ENCODE measurements around the gene GUCY1A2. TPM values are rescaled to one million over a fixed set of nuclear protein-coding genes. Genes with fewer than 3 reads are reported as not detected.
"Not testable (repeated sequence)": the region's sequence is repeated elsewhere in the genome, so short reads cannot be mapped to it uniquely, and the experiment has no call there.

The GUCY1A2 gene, protein sequence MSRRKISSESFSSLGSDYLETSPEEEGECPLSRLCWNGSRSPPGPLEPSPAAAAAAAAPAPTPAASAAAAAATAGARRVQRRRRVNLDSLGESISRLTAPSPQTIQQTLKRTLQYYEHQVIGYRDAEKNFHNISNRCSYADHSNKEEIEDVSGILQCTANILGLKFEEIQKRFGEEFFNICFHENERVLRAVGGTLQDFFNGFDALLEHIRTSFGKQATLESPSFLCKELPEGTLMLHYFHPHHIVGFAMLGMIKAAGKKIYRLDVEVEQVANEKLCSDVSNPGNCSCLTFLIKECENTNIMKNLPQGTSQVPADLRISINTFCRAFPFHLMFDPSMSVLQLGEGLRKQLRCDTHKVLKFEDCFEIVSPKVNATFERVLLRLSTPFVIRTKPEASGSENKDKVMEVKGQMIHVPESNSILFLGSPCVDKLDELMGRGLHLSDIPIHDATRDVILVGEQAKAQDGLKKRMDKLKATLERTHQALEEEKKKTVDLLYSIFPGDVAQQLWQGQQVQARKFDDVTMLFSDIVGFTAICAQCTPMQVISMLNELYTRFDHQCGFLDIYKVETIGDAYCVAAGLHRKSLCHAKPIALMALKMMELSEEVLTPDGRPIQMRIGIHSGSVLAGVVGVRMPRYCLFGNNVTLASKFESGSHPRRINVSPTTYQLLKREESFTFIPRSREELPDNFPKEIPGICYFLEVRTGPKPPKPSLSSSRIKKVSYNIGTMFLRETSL
- under 0.01 and 0.29 TPM in 2 replicates for total RNA-seq

DNA sequence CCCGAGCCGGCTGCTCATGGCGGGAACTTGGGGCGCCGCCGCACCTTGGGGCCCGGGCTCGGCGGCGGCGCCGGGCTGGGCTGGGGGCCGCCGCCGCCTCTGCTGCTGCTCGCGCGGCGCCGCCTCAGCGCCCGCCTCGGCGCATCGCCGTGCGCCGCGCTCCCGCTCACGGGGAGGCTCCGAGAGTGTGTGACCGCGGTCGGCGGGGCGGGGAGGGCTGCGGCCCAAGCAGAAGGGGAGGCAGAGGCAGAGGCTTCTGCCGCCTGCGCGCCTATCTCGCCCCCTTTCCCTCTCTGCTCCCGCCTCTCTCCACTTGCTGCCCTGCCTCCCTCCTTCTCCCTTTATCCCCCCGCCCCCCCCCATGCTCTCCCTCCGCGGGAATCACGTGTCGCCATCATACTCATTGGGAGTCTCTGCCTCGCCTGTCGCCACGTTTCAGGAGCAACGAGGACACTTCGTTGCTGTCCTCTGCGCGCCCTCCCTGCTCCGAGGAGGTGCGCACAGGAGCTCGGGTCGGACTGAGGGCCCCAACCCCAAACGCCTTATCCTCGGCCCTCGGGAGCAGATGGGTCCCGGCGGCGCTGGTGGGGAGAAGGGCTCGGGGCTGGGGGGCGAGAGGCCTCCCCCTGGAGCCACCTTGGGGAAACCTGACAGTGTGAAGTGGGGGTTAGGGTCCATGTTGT is at the start of gene GUCY1A2:
Gene GUCY1A2 (minus strand): TSS at position 258 of the 683 bp plus-strand sequence. CDS start 421 bp downstream, outside the sequence.
- H2AFZ ChIP-seq (ENCODE audit: low read length): no peak within 1 kb of the TSS
- peak within 1 kb of the TSS; percentile 51 for H3K4me2 ChIP-seq (ENCODE audit: insufficient read depth, low read length)
- TF ChIP-seq, protein P1, sequence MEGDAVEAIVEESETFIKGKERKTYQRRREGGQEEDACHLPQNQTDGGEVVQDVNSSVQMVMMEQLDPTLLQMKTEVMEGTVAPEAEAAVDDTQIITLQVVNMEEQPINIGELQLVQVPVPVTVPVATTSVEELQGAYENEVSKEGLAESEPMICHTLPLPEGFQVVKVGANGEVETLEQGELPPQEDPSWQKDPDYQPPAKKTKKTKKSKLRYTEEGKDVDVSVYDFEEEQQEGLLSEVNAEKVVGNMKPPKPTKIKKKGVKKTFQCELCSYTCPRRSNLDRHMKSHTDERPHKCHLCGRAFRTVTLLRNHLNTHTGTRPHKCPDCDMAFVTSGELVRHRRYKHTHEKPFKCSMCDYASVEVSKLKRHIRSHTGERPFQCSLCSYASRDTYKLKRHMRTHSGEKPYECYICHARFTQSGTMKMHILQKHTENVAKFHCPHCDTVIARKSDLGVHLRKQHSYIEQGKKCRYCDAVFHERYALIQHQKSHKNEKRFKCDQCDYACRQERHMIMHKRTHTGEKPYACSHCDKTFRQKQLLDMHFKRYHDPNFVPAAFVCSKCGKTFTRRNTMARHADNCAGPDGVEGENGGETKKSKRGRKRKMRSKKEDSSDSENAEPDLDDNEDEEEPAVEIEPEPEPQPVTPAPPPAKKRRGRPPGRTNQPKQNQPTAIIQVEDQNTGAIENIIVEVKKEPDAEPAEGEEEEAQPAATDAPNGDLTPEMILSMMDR (IDR thresholded peaks at IDR 0.05; ENCODE audit: extremely low read depth, low read depth, low read length): no peak
- peaks cover 42% of the 10 kb centered on the region for H3K27me3 ChIP-seq (ENCODE audit: insufficient read depth, low read length)
- no peaks in the 10 kb centered on the region for H3K79me2 ChIP-seq (ENCODE audit: insufficient read depth, low read length)
- no peaks in the 10 kb centered on the region for H3K4me1 ChIP-seq (ENCODE audit: insufficient read depth, low read length)
- H3K4me3 ChIP-seq (ENCODE audit: insufficient read depth, low read length): peak within 1 kb of the TSS; percentile 51
- H3K27ac ChIP-seq (ENCODE audit: low read depth, low read length): no peak within 1 kb of the TSS
- no peaks in the 10 kb centered on the region for H3K36me3 ChIP-seq (ENCODE audit: insufficient read depth, low read length)
- H4K20me1 ChIP-seq (ENCODE audit: insufficient read depth, low read length): no peaks in the 10 kb centered on the region
- no peaks in the 10 kb centered on the region for H3K9me3 ChIP-seq (ENCODE audit: low read depth, low read length)
- DNase-seq (ENCODE audit: insufficient read length, low spot score, missing footprints): peak; percentile 68

DNA sequence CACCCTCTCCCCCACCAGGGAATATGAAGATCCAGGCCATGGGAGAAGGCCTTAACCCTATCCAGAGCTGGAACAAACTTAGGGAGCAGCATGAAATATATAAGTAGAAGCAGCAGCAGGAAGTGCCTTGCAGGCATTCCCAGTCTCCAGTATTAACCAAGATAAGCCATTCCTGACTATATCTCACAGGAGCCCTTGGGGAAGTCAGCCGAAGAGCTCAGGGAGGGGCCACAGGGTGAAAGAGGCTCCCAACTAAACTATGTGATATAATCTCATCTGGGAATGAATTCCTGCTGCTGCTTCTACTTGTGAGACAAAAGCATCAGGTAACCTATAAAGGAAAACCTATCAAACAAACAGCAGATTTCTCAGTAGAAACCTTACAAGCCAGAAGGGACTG is 36.1 kb upstream of the GUCY1A2 start:
- no peaks in the 10 kb centered on the region for H3K4me1 ChIP-seq (ENCODE audit: insufficient read depth, low read length)
- no peak overlapping the region for H3K27ac ChIP-seq (ENCODE audit: low read depth, low read length)
- no peak overlapping the region for H2AFZ ChIP-seq (ENCODE audit: low read length)
- H3K27me3 ChIP-seq (ENCODE audit: insufficient read depth, low read length): no peaks in the 10 kb centered on the region
- TF ChIP-seq, protein P1 (IDR thresholded peaks at IDR 0.05; ENCODE audit: extremely low read depth, low read depth, low read length): no peak
- no peaks in the 10 kb centered on the region for H4K20me1 ChIP-seq (ENCODE audit: insufficient read depth, low read length)
- no peaks in the 10 kb centered on the region for H3K9me3 ChIP-seq (ENCODE audit: low read depth, low read length)
- no peak overlapping the region for H3K4me3 ChIP-seq (ENCODE audit: insufficient read depth, low read length)
- no peak for DNase-seq (ENCODE audit: insufficient read length, low spot score, missing footprints)
- H3K79me2 ChIP-seq (ENCODE audit: insufficient read depth, low read length): no peaks in the 10 kb centered on the region
- H3K36me3 ChIP-seq (ENCODE audit: insufficient read depth, low read length): no peaks in the 10 kb centered on the region
- no peak overlapping the region for H3K4me2 ChIP-seq (ENCODE audit: insufficient read depth, low read length)

DNA sequence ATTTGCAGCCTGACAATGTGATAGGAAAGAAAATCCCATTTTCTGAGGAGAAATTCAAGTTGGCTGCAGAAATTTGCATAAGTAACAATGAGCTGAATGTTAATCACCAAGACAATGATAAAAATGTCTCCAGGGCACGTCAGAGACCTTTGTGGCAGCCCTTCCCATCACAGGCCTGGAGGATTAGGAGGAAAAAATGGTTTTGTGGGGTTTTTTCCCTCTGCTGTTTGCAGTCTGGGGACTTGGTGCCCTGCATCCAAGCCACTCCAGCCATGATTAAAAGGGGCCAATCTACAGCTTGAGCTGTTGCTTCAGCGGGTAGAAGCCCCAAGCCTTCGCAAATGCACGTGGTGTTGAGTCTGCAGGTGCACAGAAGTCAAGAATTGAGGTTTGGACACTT is 33.1 kb upstream of the GUCY1A2 start:
- H4K20me1 ChIP-seq (ENCODE audit: insufficient read depth, low read length); H3K9me3 ChIP-seq (ENCODE audit: low read depth, low read length); H3K4me3 ChIP-seq (ENCODE audit: insufficient read depth, low read length); H3K36me3 ChIP-seq (ENCODE audit: insufficient read depth, low read length); DNase-seq (ENCODE audit: insufficient read length, low spot score, missing footprints); H3K4me2 ChIP-seq (ENCODE audit: insufficient read depth, low read length); H3K27ac ChIP-seq (ENCODE audit: low read depth, low read length); H3K79me2 ChIP-seq (ENCODE audit: insufficient read depth, low read length); H3K27me3 ChIP-seq (ENCODE audit: insufficient read depth, low read length); H3K4me1 ChIP-seq (ENCODE audit: insufficient read depth, low read length); H2AFZ ChIP-seq (ENCODE audit: low read length): not testable (repeated sequence)

DNA sequence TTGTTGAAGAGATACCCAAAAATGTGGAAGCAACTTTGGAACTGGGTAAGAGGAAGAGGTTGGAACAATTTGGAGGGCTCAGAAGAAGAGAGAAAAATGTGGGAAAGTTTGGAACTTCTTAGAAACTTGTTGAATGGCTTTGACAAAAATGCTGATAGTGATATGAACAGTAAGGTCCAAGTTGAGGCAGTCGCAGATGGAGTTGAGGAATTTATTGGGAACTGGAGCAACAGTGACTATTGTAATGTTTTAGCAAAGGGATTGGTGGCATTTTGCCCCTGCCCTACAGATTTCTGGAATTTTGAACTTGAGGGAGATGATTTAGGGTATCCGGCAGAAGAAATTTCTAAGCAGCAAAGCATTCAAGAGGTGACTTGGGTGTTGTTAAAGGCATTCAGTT is 32.6 kb upstream of the GUCY1A2 start:
- not testable (repeated sequence) for H3K9me3 ChIP-seq (ENCODE audit: low read depth, low read length); H3K79me2 ChIP-seq (ENCODE audit: insufficient read depth, low read length); H2AFZ ChIP-seq (ENCODE audit: low read length); H4K20me1 ChIP-seq (ENCODE audit: insufficient read depth, low read length); H3K4me3 ChIP-seq (ENCODE audit: insufficient read depth, low read length); H3K27me3 ChIP-seq (ENCODE audit: insufficient read depth, low read length); H3K36me3 ChIP-seq (ENCODE audit: insufficient read depth, low read length); H3K27ac ChIP-seq (ENCODE audit: low read depth, low read length); H3K4me1 ChIP-seq (ENCODE audit: insufficient read depth, low read length); DNase-seq (ENCODE audit: insufficient read length, low spot score, missing footprints); H3K4me2 ChIP-seq (ENCODE audit: insufficient read depth, low read length)
